Measurements from ENCODE around the gene CDH10.

DNA sequence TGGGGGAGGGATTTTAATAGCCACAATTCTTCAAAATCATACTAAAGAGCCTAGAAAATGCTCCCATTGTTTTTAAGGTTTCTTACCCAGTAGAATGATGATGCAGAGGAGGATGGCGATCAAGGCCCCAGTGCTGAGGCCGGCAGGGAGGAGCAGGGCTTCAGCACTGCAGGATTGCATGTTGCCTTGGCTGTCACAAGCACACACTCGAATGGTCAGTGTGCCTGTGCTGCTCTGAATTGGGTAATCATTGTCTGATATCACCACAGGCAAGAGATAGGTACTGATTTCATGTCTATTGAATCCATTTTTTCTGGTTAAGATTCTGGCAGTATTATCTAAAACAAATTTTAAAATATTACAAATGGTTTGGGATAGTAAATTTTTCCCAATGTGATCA, 153.3 kb downstream of the CDH10 start:
- TF ChIP-seq, protein P1, sequence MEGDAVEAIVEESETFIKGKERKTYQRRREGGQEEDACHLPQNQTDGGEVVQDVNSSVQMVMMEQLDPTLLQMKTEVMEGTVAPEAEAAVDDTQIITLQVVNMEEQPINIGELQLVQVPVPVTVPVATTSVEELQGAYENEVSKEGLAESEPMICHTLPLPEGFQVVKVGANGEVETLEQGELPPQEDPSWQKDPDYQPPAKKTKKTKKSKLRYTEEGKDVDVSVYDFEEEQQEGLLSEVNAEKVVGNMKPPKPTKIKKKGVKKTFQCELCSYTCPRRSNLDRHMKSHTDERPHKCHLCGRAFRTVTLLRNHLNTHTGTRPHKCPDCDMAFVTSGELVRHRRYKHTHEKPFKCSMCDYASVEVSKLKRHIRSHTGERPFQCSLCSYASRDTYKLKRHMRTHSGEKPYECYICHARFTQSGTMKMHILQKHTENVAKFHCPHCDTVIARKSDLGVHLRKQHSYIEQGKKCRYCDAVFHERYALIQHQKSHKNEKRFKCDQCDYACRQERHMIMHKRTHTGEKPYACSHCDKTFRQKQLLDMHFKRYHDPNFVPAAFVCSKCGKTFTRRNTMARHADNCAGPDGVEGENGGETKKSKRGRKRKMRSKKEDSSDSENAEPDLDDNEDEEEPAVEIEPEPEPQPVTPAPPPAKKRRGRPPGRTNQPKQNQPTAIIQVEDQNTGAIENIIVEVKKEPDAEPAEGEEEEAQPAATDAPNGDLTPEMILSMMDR (IDR thresholded peaks at IDR 0.05): no peak
- no peak for TF ChIP-seq POLR2A (IDR thresholded peaks at IDR 0.05)
